Stimulated activated naive B cell treated with anti-CD40 and anti-IgM and Interleukin-4, amounts not matched to agents 10 μg/mL and 1 μg/mL and 100 μg/mL, for 72 hours (primary cell): ENCODE measurements around the gene EPM2AIP1.

Experiments used
- ATAC-seq, 2 donors: fragments of 150-1000 bp; cut with Tn5 transposase; replicated peaks; 2 replicates each; pipeline ENCODE4 v1.10.0; 2021; ENCODE audit warnings: moderate library complexity in 1 of 2
- DNase-seq: peaks from one replicate; pipeline ENCODE4 v3.0.0; 2021
- H3K27ac Mint-ChIP-seq: one replicate; pipeline ENCODE4 v1.8.0; 2022; ENCODE audit warnings: mild to moderate bottlenecking, mixed read lengths
- H3K27me3 Mint-ChIP-seq, 2 donors: one replicate each; pipeline ENCODE4 v1.8.0; 2022; ENCODE audit warnings: mixed read lengths in 2 of 2
- H3K36me3 Mint-ChIP-seq, 2 donors: one replicate each; pipeline ENCODE4 v1.8.0; 2022; ENCODE audit warnings: mixed read lengths in 2 of 2, mild to moderate bottlenecking in 1 of 2
- H3K4me1 Mint-ChIP-seq, 2 donors: one replicate each; pipeline ENCODE4 v1.8.0; 2022; ENCODE audit warnings: mixed read lengths in 2 of 2, mild to moderate bottlenecking in 1 of 2
- H3K4me3 Mint-ChIP-seq, 2 donors: one replicate each; pipeline ENCODE4 v1.8.0; 2022; ENCODE audit warnings: mild to moderate bottlenecking in 2 of 2, mixed read lengths in 2 of 2, moderate library complexity in 1 of 2
- H3K9me3 Mint-ChIP-seq, 2 donors: one replicate each; pipeline ENCODE4 v1.8.0; 2022; ENCODE audit warnings: mixed read lengths in 2 of 2, mild to moderate bottlenecking in 1 of 2

Gene EPM2AIP1

GRCh38 chr3:37025561-37026335, 32.8 kb upstream of the EPM2AIP1 start:
- ATAC-seq (no peak), DNase-seq (no peak)
- peak overlapping the region; percentile 17 for H3K27ac Mint-ChIP-seq
- no peak overlapping the region for H3K4me3 Mint-ChIP-seq
- no peaks in the 10 kb centered on the region for H3K27me3 Mint-ChIP-seq
- H3K4me1 Mint-ChIP-seq, result peaks cover 16 to 19% of the 10 kb centered on the region in 2 donors
- peaks cover 54 to 72% of the 10 kb centered on the region in 2 donors for H3K36me3 Mint-ChIP-seq
- H3K9me3 Mint-ChIP-seq, result no peaks in the 10 kb centered on the region

- H3K27ac Mint-ChIP-seq, result no peak overlapping the region
- peaks cover 16 to 19% of the 10 kb centered on the region in 2 donors for H3K4me1 Mint-ChIP-seq
- H3K4me3 Mint-ChIP-seq, result no peak overlapping the region
- DNase-seq (no peak), ATAC-seq (peak; percentile 78 to 83)
- H3K36me3 Mint-ChIP-seq, result peaks cover 51 to 75% of the 10 kb centered on the region in 2 donors
- no peaks in the 10 kb centered on the region for H3K9me3 Mint-ChIP-seq
- H3K27me3 Mint-ChIP-seq, result no peaks in the 10 kb centered on the region
These were observed 32.0 kb upstream of the EPM2AIP1 start for GRCh38 chr3:37024820-37025405.

- ATAC-seq (peak in 1 of 2 donors; percentile 44), DNase-seq (no peak)
- H3K27me3 Mint-ChIP-seq, result no peaks in the 10 kb centered on the region
- no peak overlapping the region for H3K27ac Mint-ChIP-seq
- no peak overlapping the region for H3K4me3 Mint-ChIP-seq
- peaks cover 16 to 19% of the 10 kb centered on the region in 2 donors for H3K4me1 Mint-ChIP-seq
- peaks cover 51 to 83% of the 10 kb centered on the region in 2 donors for H3K36me3 Mint-ChIP-seq
- H3K9me3 Mint-ChIP-seq, result no peaks in the 10 kb centered on the region
These were observed 31.2 kb upstream of the EPM2AIP1 start for GRCh38 chr3:37024092-37024491.

- ATAC-seq, result no peak
- H3K4me3 Mint-ChIP-seq, result no peak overlapping the region
- peaks cover 30 to 72% of the 10 kb centered on the region in 2 donors for H3K36me3 Mint-ChIP-seq
- no peaks in the 10 kb centered on the region for H3K9me3 Mint-ChIP-seq
- no peak overlapping the region for H3K27ac Mint-ChIP-seq
- DNase-seq, result no peak
- H3K27me3 Mint-ChIP-seq, result no peaks in the 10 kb centered on the region
- H3K4me1 Mint-ChIP-seq, result peaks cover 8% of the 10 kb centered on the region in 2 donors
These were observed 24.8 kb upstream of the EPM2AIP1 start for GRCh38 chr3:37017683-37018082.

GRCh38 chr3:37016903-37017302, 24.0 kb upstream of the EPM2AIP1 start:
- Mint-ChIP-seq H3K36me3 (peaks cover 25 to 65% of the 10 kb centered on the region in 2 donors), H3K4me1 (peaks cover 4% of the 10 kb centered on the region in 2 donors), H3K27ac (no peak overlapping the region), H3K4me3 (no peak overlapping the region), H3K27me3 (no peaks in the 10 kb centered on the region), H3K9me3 (no peaks in the 10 kb centered on the region)
- DNase-seq (no peak), ATAC-seq (no peak)

GRCh38 chr3:37015642-37016041, 22.7 kb upstream of the EPM2AIP1 start:
- DNase-seq, result no peak
- Mint-ChIP-seq H3K9me3 (no peaks in the 10 kb centered on the region), H3K27me3 (no peaks in the 10 kb centered on the region), H3K36me3 (peaks cover 28 to 68% of the 10 kb centered on the region in 2 donors), H3K27ac (no peak overlapping the region), H3K4me3 (no peak overlapping the region), H3K4me1 (no peaks in the 10 kb centered on the region)
- ATAC-seq, result no peak

GRCh38 chr3:37014620-37015019, 21.7 kb upstream of the EPM2AIP1 start:
- ATAC-seq (no peak), DNase-seq (no peak)
- no peaks in the 10 kb centered on the region for H3K27me3 Mint-ChIP-seq
- H3K27ac Mint-ChIP-seq, result no peak overlapping the region
- no peaks in the 10 kb centered on the region for H3K4me1 Mint-ChIP-seq
- H3K4me3 Mint-ChIP-seq, result no peak overlapping the region
- peaks cover 28 to 58% of the 10 kb centered on the region in 2 donors for H3K36me3 Mint-ChIP-seq
- H3K9me3 Mint-ChIP-seq, result no peaks in the 10 kb centered on the region

GRCh38 chr3:36993326-36994283, 674 bp upstream of the EPM2AIP1 start, which contains the start of gene MLH1:
MLH1 (plus strand) TSS chr3:36993518; CDS start chr3:36993548, 30 bp downstream.
- no peak within 1 kb of the TSS for H3K27ac Mint-ChIP-seq
- peaks cover 0 to 2% of the 10 kb centered on the region in 2 donors for H3K9me3 Mint-ChIP-seq

GRCh38 chr3:36991923-36992805, 767 bp downstream of the EPM2AIP1 start:
- Mint-ChIP-seq H3K4me1 (peaks cover 19 to 32% of the 10 kb centered on the region in 2 donors), H3K36me3 (peaks cover 21 to 27% of the 10 kb centered on the region in 2 donors), H3K9me3 (no peaks in the 10 kb centered on the region), H3K4me3 (no peak overlapping the region), H3K27me3 (no peaks in the 10 kb centered on the region), H3K27ac (no peak overlapping the region)
- ATAC-seq (no peak), DNase-seq (peak; percentile 14)

More at GRCh38 chr3:36993326-36994283, 674 bp upstream of the EPM2AIP1 start, which contains the start of gene MLH1:
- Mint-ChIP-seq H3K36me3 (peaks cover 20 to 23% of the 10 kb centered on the region in 2 donors), H3K27me3 (no peaks in the 10 kb centered on the region), H3K4me1 (peaks cover 16 to 30% of the 10 kb centered on the region in 2 donors), H3K4me3 (no peak within 1 kb of the TSS)
- peak; percentile 91 to 92 for ATAC-seq
- DNase-seq, result peak; percentile 100

GRCh38 chr3:36991147-36991546, 1.8 kb downstream of the EPM2AIP1 start:
- peaks cover 15 to 29% of the 10 kb centered on the region in 2 donors for H3K4me1 Mint-ChIP-seq
- H3K27ac Mint-ChIP-seq, result no peak overlapping the region
- peak overlapping the region in 1 of 2 donors; percentile 36 for H3K4me3 Mint-ChIP-seq
- ATAC-seq, result no peak
- no peak for DNase-seq
- peaks cover 18 to 28% of the 10 kb centered on the region in 2 donors for H3K36me3 Mint-ChIP-seq
- no peaks in the 10 kb centered on the region for H3K9me3 Mint-ChIP-seq
- no peaks in the 10 kb centered on the region for H3K27me3 Mint-ChIP-seq

- H3K27ac Mint-ChIP-seq, result no peak overlapping the region
- peaks cover 19 to 37% of the 10 kb centered on the region in 2 donors for H3K4me1 Mint-ChIP-seq
- peak overlapping the region; percentile 68 to 80 for H3K4me3 Mint-ChIP-seq
These were observed 3.4 kb downstream of the EPM2AIP1 start for GRCh38 chr3:36989568-36989967.

GRCh38 chr3:36989005-36989404, 3.9 kb downstream of the EPM2AIP1 start:
- ATAC-seq, result no peak
- peaks cover 17 to 37% of the 10 kb centered on the region in 2 donors for H3K4me1 Mint-ChIP-seq
- peaks cover 33 to 47% of the 10 kb centered on the region in 2 donors for H3K36me3 Mint-ChIP-seq
- no peaks in the 10 kb centered on the region for H3K27me3 Mint-ChIP-seq
- no peaks in the 10 kb centered on the region for H3K9me3 Mint-ChIP-seq
- no peak overlapping the region for H3K27ac Mint-ChIP-seq
- peak overlapping the region; percentile 68 to 80 for H3K4me3 Mint-ChIP-seq
- no peak for DNase-seq

More at GRCh38 chr3:36989568-36989967, 3.4 kb downstream of the EPM2AIP1 start:
- ATAC-seq (no peak), DNase-seq (no peak)
- Mint-ChIP-seq H3K36me3 (peaks cover 28 to 41% of the 10 kb centered on the region in 2 donors), H3K9me3 (no peaks in the 10 kb centered on the region), H3K27me3 (no peaks in the 10 kb centered on the region)

GRCh38 chr3:36988356-36988755, 4.6 kb downstream of the EPM2AIP1 start:
- peaks cover 17 to 37% of the 10 kb centered on the region in 2 donors for H3K4me1 Mint-ChIP-seq
- H3K27me3 Mint-ChIP-seq, result no peaks in the 10 kb centered on the region
- peak overlapping the region; percentile 1 for H3K27ac Mint-ChIP-seq
- peak overlapping the region; percentile 30 to 41 for H3K4me3 Mint-ChIP-seq
- H3K36me3 Mint-ChIP-seq, result peaks cover 37 to 52% of the 10 kb centered on the region in 2 donors
- no peaks in the 10 kb centered on the region for H3K9me3 Mint-ChIP-seq
- DNase-seq (no peak), ATAC-seq (no peak)
